ENCODE data around the gene DENR. TPM values are rescaled to one million over a fixed set of nuclear protein-coding genes. Genes with fewer than 3 reads are reported as not detected.
"Not testable (repeated sequence)": the region's sequence is repeated elsewhere in the genome, so short reads cannot be mapped to it uniquely, and the experiment has no call there.

DENR gene
- total RNA-seq, 8 experiments from 2014 or later: 30.9 to 71.0 (median 48.7) TPM

DNA sequence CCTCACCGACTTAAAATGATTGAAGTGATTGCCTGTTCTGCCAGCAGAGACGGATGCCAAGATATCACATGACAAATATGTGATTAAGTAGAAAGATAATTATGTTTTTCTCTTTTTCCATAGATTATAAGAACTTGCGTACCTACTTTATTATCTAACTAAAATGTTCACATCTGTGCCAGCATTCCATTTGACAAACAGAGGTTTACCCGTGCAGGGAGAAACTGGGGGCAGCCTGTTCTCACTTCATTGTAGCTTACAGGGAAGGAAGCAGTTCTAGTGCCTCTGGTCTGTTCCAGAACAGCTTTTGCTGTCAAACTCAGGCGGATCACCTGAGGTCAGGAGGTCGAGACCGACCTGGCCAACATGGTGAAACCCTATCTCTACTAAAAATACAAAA is 51.3 kb downstream of the DENR start:
- in situ Hi-C loops (cut with MboI; ENCODE audit: low pct_unique_long_range_greater_than_20kb in 2 of 9, low sequenced_read_pairs in 9 of 9, unreplicated experiment in 9 of 9): no loop called here
- Histone ChIP-seq H3K27ac (no peak overlapping the region), H3K4me1 (replicated peaks in 1 of 2) (no peaks in the 10 kb centered on the region), H3K4me3 (no peak overlapping the region)
- WGBS, 10 experiments: 62 to 100% (median 83%) methylated on average over 1 to 7 of the region's 7 CpGs; no CpG with 5 or more reads in 2 of the 10 experiments
- no peak for ATAC-seq (replicated peaks in 6 of 8)

DNA sequence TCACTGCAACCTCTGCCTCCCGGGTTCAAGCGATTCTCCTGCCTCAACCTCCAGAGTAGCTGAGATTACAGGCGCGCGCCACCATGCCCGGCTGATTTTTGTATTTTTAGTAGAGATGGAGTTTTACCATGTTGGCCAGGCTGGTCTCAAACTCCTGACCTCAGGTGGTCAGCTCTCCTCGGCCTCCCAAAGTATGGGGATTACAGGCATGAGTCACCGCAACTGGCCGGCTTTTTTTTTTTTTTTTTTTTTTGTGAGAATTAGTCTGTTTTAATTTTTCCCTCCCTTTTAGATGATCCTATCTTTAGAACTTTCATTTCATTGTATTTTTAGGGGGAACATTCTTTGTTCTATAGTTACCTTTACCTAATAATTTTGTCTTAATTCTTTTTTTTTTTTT is 52.3 kb downstream of the DENR start:
- in situ Hi-C loops (cut with MboI; ENCODE audit: low pct_unique_long_range_greater_than_20kb in 2 of 9, low sequenced_read_pairs in 9 of 9, unreplicated experiment in 9 of 9): not testable (repeated sequence)

DNA sequence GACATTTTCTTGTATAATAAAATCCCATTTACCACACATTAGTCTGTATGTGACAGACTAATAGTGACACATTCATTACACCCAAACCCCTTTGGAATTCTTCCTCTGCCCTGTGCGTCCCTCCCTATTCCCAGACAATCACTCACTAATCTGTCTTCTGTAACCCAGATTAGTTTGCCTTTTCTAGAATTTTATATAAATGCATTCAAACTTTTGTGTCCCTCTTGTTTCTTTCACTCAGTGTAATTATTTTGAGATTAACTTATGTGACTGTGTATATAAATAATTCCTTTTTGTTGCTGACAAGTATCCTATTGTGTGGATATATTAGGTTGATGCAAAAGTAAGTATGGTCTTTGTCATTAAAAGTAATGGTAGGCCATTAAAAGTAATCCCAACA is 55.0 kb downstream of the DENR start:
- Histone ChIP-seq H3K4me3 (no peak overlapping the region), H3K4me1 (replicated peaks in 1 of 2) (no peaks in the 10 kb centered on the region), H3K27ac (no peak overlapping the region)
- in situ Hi-C loops (cut with MboI; ENCODE audit: low pct_unique_long_range_greater_than_20kb in 2 of 9, low sequenced_read_pairs in 9 of 9, unreplicated experiment in 9 of 9): no loop called here
- WGBS, 10 experiments: 60 to 100% (median 78%) methylated on average over 1 of the region's 1 CpG; no CpG with 5 or more reads in 4 of the 10 experiments
- ATAC-seq (replicated peaks in 6 of 8): no peak

More for the DNA sequence above, 52.3 kb downstream of the DENR start:
- not testable (repeated sequence) for H3K4me1 ChIP-seq (replicated peaks in 1 of 2); H3K27ac ChIP-seq; H3K4me3 ChIP-seq; ATAC-seq (replicated peaks in 6 of 8)
- 86 to 100% (median 93%) methylated on average over 2 to 7 of the region's 9 CpGs; no CpG with 5 or more reads in 3 of the 10 experiments for WGBS, 10 experiments

DNA sequence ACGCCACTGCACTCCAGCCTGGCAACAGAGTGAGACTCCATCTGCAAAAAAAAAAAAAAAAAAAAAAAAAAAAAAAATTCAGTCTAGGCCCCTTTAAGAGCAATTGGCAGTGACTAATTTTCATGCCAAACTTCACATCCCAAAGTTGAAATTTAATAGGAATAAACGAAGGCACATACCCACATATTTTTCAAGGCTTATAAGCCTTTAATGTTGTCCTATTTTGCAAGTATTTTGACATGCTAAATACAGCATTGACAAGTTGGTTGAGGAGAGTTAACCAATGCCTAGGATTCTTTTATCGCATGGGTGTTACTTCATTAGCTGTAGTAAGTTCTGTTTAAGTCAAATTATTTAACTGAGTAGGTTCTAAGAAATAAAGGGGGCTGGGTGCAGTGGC is 59.2 kb downstream of the DENR start:
- ATAC-seq (replicated peaks in 6 of 8): no peak
- in situ Hi-C loops (cut with MboI; ENCODE audit: low pct_unique_long_range_greater_than_20kb in 2 of 9, low sequenced_read_pairs in 9 of 9, unreplicated experiment in 9 of 9): no loop called here
- WGBS, 10 experiments: 0 to 100% (median 55%) methylated on average over 1 to 3 of the region's 3 CpGs
- no peaks in the 10 kb centered on the region for H3K4me1 ChIP-seq (replicated peaks in 1 of 2)
- no peak overlapping the region for H3K4me3 ChIP-seq
- no peak overlapping the region for H3K27ac ChIP-seq

DNA sequence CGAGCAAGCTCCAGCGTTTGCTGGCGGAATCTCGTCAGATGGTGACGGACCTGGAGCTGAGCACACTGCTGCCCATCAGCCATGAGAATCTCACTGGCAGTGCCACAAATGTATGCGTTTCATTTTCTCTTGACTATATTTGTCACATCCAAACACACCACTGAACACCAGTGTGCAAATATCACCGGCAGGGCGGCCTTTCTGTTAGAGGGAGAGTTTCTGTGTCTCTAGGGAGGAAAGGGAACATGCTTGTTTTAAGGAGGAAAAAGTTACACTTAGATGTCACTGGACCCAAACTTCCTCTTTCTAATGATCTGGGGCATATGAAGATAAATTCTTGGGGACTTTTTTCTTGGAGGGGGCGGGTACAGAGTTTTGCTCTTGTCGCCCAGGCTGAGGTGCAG is 60.7 kb downstream of the DENR start:
- Histone ChIP-seq H3K4me3 (no peak overlapping the region), H3K27ac (no peak overlapping the region), H3K4me1 (replicated peaks in 1 of 2) (no peaks in the 10 kb centered on the region)
- in situ Hi-C loops (cut with MboI; ENCODE audit: low pct_unique_long_range_greater_than_20kb in 2 of 9, low sequenced_read_pairs in 9 of 9, unreplicated experiment in 9 of 9): no loop called here
- no peak for ATAC-seq (replicated peaks in 6 of 8)
- WGBS, 10 experiments: 79 to 100% (median 89%) methylated on average over 1 to 7 of the region's 10 CpGs; no CpG with 5 or more reads in 2 of the 10 experiments

DNA sequence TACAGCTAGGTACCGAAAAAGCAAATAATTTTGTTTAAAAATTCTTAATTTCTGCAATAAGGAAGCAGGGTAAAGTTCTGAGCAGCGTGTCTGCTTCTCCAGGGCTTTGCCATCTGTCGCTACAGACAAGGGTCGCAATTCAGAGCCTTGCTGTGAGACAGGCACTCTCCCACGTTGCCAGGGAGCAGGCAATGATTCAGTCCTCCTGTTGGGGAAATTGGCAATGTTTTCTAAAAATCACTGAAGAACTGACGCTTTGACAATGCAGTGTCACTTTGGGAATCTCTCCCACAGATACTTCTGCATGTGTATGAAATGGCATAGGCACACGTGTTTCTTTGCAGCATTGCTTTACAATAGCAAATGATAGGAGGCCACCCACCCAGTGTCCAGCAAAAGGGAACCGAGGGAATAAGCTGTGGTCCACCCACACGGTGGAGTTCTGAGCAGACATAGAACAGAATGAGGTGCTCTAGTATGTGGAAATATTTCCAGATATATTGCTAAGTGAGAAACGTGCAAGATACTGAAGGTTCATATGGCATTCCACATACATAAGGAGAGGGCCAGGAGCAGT is 66.7 kb downstream of the DENR start:
- peak in 5 of 8 experiments; percentile 42 to 83 (median 45) for ATAC-seq (replicated peaks in 6 of 8)
- in situ Hi-C loops (cut with MboI; ENCODE audit: low pct_unique_long_range_greater_than_20kb in 2 of 9, low sequenced_read_pairs in 9 of 9, unreplicated experiment in 9 of 9): no loop called here
- WGBS, 10 experiments: 23 to 83% (median 50%) methylated on average over 2 to 7 of the region's 10 CpGs; no CpG with 5 or more reads in 1 of the 10 experiments
- Histone ChIP-seq H3K4me1 (replicated peaks in 1 of 2) (peaks cover 4 to 7% of the 10 kb centered on the region in 2 donors), H3K4me3 (no peak overlapping the region), H3K27ac (no peak overlapping the region)

DNA sequence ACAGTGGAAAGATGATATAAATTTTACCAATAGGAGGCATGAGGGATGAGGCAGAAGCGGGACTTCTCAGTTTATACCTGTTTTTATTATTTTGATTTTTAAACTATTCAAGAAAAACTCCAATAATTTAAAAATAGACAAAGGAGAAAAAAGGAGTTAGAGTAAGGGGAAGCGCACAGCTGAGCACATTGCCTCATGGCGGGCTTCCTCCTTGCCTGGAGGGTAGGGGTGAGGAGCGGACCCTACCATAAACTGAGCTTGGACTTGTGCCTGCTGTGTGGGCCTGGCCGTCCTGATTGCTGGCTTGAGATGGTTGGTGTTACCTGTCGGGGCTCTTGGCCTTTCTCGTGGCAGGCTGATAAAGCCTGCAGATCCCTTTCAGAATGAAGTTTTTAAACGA is 67.5 kb downstream of the DENR start:
- in situ Hi-C loops (cut with MboI; ENCODE audit: low pct_unique_long_range_greater_than_20kb in 2 of 9, low sequenced_read_pairs in 9 of 9, unreplicated experiment in 9 of 9): no loop called here
- H3K4me1 ChIP-seq (replicated peaks in 1 of 2): peaks cover 4 to 7% of the 10 kb centered on the region in 2 donors
- no peak overlapping the region for H3K27ac ChIP-seq
- ATAC-seq (replicated peaks in 6 of 8): no peak
- 54 to 100% (median 90%) methylated on average over 2 to 8 of the region's 8 CpGs for WGBS, 10 experiments
- no peak overlapping the region for H3K4me3 ChIP-seq

Other genes with a start within 250 kb of the DENR start
- 100 to 1,000 TPM in 2 of 8 experiments, 10 to 100 TPM in 6; 65.6 to 129 (median 90.5) TPM for gene RSRC2, start 225.9 kb upstream of the DENR start, total RNA-seq
- 10 to 100 TPM in 7 of 8 experiments, 1 to 10 TPM in 1; 6.4 to 60.1 (median 14.1) TPM for gene KNTC1, start 225.6 kb upstream of the DENR start, total RNA-seq
- under 1 TPM in 4 of 8 experiments, not detected in 4; 0.23 to 0.42 (median 0.32) TPM for gene HCAR2, start 49.5 kb upstream of the DENR start, total RNA-seq
- under 1 TPM in 2 of 8 experiments, not detected in 6; 0.17 to 0.33 TPM for gene HCAR3, start 36.0 kb upstream of the DENR start, total RNA-seq
- gene HCAR1, start 22.0 kb upstream of the DENR start, total RNA-seq: under 1 TPM in 6 of 8 experiments, not detected in 2; 0.08 to 0.19 (median 0.14) TPM
- 1 to 10 TPM in 5 of 8 experiments, under 1 TPM in 3; 0.25 to 2.5 (median 1.4) TPM for gene CCDC62, start 21.7 kb downstream of the DENR start, total RNA-seq
- 10 to 100 TPM in 7 of 8 experiments, 1 to 10 TPM in 1; 7.6 to 84.1 (median 46.5) TPM for gene HIP1R, start 82.6 kb downstream of the DENR start, total RNA-seq
- gene VPS37B, start 143.3 kb downstream of the DENR start, total RNA-seq: 100 to 1,000 TPM in 1 of 8 experiments, 10 to 100 TPM in 7; 13.0 to 107 (median 21.7) TPM
- gene ABCB9, start 213.6 kb downstream of the DENR start, total RNA-seq: 10 to 100 TPM in 3 of 8 experiments, 1 to 10 TPM in 5; 5.2 to 23.6 (median 9.4) TPM
- 10 to 100 TPM in 6 of 8 experiments, 1 to 10 TPM in 2; 7.1 to 17.7 (median 11.9) TPM for gene OGFOD2, start 222.4 kb downstream of the DENR start, total RNA-seq
- 100 to 1,000 TPM; 117 to 160 (median 135) TPM for gene ARL6IP4, start 227.9 kb downstream of the DENR start, total RNA-seq

Measured in motor neuron (in vitro differentiated cells).